ENCODE data around the gene HSDL1.

The HSDL1 gene

DNA sequence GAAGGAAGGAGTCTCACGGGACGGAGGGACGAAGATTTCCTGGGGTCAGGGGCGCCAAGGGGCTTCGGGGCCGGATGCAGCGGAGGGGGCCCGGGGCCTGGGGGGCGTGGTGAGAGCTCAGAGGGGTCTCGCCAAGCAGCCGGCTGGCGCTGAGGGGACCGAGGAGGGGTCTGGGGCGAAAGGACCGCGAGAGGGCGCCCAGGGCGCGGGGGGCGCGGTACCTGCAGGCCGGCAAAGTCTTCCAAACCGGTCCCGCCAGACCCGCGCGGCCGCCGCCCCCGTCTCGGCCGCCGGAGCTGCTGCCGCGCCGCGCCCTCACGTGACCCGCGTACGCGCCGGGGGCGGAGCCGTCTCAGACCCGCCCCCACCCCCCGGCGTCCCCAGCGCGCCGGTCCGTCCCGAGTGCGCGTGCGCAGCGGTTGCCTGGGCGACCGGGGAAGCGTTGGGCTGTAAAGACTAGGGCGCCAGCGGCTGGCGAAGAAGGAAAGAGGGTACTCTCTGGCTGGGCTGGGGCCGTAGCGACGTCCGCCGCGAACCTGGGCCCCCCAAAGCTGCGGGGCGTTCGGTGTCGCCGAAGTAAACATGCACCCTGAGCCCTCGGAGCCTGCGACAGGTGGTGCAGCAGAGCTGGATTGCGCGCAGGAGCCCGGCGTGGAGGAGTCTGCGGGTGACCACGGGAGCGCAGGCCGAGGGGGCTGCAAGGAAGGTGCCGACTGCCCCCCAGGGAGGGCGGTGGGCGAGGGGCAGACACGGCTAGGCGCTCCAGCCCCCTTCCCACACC lies at the start of gene HSDL1, which contains the start of gene DNAAF1:
TSS of gene HSDL1 (minus strand) at position 319 of the 781 bp plus-strand sequence. CDS start 13,856 bp downstream, outside the sequence.
TSS of gene DNAAF1 (plus strand) at position 450 of the 781 bp plus-strand sequence. CDS start at position 583, 133 bp downstream.
- peak; percentile 94 for DNase-seq (ENCODE audit: low read depth)

DNA sequence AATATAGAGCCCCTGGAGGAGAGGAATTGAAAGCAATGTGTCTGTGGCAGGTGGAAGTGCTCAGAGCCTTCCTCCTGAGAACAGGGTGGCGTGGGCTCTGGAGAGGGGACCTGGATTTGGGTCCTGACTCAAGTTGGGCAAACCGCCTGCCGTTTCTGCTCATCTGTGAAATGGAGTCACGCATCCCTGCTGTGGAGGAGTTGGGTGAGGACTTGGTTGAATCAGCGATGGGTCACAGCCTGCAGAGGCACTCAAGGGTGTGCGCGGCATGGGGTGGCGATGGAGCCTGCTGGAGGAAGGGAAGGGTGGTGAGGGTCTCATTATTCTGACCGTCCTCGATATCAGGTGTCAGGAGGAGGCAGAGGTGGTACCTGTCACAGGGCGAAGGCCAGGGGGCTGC lies 49.0 kb upstream of the HSDL1 start:
- no peak for DNase-seq (ENCODE audit: low read depth)

DNA sequence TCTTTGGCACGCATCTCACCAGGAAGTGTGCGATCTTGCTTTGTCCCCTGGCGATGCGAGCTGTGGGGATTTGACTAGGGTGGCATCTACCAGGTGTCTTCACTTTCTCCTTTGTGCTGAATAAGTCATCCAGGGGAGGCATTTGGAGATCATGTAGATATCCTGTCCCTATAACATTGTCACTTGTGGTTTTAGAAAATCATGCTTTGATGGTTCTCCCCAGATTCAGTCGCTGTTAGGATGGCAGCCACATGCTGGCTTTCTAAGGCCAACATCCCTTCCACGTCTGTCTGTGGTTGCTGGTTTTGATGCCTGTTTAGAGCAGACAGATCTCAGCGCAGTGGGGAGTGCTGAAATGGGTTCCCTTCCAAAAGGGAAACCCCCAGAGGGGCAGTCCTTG lies 48.5 kb upstream of the HSDL1 start:
- no peak for DNase-seq (ENCODE audit: low read depth)

DNA sequence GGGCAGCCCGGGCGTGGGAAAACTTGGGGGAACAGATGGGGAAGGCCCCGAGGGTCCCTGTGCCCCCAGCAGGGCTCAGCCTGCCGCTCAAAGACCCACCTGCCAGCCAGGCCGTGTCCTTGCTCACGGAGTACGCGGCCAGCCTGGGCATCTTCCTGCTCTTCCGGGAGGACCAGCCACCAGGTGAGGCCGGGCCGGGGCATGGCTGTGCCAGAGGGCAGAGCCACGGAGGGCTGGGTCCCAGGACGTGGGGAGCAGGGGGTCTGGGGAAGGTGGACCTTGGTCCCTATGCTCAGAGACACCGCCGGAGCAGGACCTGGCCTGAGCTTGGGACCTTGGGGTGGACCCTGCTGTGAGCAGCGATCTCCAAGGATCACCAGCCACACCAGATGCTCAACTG lies 46.5 kb upstream of the HSDL1 start:
- DNase-seq (ENCODE audit: low read depth), result no peak

DNA sequence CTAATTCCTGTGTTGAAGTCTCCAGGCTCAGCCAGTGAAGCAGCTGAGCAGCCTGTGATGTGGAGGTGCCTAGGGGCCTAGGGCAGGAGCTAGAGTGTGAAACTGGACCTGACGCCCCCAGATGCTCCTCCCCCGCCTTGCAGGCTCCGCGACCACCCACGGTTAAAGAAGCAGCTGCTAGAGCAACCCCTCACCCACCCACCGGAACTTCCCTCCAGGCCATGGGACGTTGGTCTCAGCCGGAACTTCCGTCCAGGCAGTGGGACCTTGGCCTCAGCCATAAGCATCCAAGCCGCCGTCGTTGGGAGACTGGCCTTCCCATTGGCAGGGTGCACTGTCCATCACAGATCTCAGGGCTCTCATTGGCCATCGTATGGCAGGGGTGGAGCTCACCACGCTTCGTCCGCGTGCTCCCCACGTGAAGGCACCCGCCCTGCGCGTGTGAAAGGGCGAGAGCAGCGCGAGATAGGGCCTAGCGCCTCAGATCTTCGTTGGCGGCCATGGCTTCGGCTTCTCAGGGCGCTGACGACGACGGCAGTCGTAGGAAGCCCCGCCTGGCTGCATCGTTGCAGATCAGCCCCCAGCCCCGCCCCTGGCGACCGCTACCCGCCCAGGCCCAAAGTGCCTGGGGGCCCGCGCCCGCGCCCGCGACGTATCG lies 45.9 kb upstream of the HSDL1 start, which contains the start of gene ADAD2:
TSS of gene ADAD2 (plus strand) at position 427 of the 658 bp plus-strand sequence. CDS start at position 501, 74 bp downstream.
- DNase-seq (ENCODE audit: low read depth), result no peak

DNA sequence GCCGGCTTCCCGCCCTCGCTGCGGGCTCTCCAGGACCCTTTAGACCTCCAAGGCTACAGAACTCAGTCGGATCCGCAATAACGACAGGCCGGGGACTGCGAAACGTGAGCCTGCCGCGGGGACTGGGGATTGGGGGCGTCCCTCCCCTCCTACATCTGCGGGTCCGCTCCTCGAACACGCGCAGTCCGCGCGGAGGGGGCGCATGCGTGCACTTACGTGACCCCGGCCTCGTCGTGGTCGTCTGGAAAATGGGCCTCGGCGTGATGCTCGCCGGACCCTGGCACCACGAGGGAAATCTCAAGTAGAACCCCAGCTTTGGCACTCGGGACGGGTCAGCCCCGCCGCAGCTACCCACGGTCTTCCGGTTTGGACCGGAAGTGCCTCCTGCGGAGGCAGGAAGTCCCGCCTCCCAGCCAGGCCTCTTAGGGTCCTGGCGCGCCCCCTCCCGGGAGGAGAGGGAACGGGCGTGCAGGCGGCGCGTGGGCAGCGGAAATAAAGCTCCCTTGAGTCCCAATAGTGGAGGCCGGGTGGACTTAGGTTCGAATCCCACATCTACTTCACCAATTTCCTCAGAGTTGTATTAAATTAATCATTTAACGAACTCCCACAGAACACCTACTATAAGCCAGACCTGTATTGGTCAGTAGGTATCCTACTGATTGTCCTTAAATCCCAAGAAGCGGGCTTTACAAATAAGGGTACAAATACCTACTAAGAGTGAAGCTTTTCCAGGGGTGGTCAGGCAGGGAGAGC lies 41.9 kb upstream of the HSDL1 start, which contains the start of gene TAF1C:
TSS of gene TAF1C (minus strand) at position 373 of the 753 bp plus-strand sequence. CDS start 2,069 bp downstream, outside the sequence.
- peak; percentile 87 for DNase-seq (ENCODE audit: low read depth)

DNA sequence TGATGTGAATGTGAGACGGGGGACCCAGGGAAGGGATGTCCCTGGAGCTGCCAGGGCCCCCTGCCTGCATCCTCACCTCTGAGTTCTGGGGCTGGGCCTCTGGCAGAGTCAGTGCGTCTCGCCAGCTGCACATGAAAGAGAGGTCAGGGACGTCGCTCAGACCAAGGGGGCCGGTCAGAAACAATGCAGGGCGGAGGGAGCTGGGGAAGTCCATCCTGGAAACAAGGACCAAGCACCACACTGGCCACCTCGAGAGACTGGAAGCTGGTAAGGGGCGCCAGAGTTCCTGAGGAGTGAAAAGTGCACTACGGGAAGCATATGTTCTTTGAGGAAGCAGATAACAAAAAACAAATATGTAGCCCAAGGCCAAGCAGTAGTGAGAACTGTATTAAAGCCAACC lies 39.8 kb upstream of the HSDL1 start:
- no peak for DNase-seq (ENCODE audit: low read depth)

DNA sequence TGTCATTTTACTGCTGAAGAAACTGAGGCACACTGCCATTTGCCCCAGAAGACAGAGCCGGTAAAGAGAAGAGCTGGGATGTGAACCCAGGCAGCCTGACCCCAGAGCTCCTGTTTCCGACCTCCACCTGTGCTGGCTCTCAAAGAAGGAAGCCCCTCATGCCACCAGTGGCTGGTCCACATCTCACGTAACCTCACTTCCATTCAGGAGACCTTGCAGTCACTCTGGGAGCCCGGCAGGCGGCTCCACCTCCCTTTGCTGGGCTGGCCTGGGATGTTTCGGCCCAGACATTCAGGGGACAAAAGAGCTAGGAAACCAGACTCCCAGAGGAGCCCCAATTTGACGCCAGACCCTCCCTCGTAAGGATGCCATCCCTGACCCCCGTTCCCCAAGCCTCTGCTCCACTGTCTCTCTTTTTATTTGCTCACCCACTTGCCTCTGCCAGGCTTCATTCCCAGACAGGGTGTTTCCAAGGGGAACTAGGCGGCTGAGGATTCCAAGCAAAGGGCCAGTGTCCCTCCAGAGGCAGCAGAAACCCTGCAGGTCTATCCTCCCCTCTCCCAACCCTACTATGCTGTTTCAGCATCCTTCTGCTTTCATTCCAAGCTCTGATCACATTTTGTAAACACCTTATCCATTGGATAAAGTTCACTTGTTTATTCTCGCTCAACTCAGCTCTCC lies 39.1 kb upstream of the HSDL1 start:
- no peak for DNase-seq (ENCODE audit: low read depth)

DNA sequence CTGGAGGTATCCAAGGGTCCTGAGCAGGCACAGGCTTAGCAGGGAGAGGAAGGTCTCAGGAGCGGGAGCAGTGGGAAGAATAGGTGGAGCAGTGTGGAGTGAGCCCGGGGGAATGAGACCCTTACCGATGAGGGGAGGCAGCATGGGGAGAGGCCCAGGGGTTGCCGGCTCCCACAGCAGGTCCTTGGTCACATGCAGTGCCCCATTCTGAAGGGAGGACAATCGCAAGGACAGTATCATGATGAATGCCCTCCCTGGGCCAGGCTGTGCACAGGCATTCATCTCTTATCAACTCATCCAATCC lies 38.5 kb upstream of the HSDL1 start:
- DNase-seq (ENCODE audit: low read depth), result no peak

DNA sequence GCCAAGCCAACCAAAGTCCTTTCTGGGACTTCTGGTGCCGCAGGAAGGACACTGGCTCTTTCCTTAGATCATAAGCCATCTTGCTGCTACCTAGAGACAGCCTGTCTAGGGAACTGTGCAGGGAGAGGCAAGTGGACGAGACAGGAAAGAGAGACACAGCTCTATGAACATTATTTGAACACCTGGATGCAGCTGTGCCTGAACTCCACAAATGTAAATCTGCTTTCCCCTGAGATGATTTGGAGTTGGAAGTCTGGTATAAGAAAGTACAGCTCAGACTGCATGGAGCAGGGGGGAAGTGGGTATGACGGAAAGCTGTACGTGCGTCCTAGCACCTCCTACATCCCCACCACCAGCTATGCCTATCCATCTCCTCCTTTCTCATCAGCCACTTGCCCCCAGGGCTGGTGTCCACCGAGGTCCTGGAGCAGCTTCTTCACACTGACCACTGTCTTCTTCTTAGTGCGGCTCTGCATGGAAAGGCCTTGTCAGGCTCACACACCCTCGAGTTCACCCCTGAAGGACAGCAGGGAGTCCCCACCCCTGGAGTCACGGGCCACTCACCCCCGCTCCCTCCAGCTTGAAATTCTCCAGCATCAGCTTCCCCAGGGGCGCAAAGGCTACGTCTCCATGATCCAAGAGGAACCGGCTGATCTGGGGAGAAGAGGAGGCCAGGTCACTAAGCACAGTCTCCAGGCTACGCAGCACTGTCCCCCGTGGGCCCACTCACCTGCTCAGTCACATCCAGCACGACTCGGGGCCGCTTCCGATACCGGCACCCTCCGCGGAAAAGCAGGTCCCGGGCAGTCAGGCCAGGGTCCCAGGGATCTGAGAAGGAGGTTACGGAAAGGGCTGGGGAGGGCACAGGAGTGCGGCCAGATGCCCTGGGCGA lies 37.9 kb upstream of the HSDL1 start:
- no peak for DNase-seq (ENCODE audit: low read depth)

DNA sequence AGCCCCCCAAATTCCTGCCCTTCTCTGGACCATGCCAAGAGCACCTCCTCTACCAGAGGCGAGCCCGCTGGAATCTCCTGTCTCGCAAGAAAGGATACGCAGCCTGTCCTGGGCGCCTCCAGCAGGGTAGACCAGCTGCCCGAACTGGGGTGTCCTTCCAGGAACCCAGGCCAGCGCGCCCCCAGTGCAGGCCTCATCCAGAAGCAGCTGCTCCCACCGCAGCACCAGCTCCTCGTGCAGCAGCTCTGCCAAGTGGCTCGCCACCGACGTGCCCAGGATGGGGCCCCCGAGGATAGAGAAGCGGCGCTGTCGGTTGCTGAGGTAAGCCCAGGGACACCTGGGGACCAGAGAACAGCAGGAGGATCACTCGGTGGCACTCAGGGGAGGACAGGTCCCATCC lies 37.1 kb upstream of the HSDL1 start:
- no peak for DNase-seq (ENCODE audit: low read depth)

DNA sequence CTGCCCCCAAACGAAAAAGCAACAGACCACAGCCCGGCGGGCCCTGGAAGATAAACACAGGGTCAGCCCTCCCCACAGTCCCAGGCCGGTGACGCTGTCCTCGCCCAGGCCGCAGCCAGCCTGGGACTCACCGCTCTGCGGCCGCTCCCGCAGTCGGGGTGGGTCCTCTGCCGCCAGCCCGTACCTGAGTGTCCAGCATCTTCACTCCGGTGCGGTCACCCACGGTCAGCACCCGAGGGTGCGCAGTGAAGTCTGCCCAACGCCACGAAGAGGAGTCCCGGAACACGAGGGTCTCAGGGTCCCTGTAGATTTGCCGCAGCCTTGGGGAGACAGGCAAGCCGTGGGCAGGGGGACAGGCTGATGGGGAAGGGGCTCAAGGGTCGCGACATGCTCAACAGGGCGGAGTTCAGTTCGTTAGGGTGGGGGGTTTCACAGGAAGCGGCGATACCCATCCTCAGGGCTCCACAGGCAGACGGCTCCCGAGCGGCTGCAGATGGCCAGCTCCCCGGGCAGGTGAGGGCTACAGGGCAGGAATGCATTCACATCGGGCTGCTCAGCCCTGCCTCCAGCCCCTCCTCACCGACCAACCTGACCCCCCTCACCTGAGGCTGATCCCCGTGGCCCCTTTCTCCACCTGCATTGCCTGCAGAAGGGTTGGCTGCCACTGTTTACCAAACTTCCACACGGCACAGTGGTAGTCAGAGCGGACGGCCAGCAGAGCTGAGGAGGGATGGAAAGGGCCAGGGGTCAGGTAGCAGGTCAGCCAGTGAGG lies 36.4 kb upstream of the HSDL1 start:
- no peak for DNase-seq (ENCODE audit: low read depth)

DNA sequence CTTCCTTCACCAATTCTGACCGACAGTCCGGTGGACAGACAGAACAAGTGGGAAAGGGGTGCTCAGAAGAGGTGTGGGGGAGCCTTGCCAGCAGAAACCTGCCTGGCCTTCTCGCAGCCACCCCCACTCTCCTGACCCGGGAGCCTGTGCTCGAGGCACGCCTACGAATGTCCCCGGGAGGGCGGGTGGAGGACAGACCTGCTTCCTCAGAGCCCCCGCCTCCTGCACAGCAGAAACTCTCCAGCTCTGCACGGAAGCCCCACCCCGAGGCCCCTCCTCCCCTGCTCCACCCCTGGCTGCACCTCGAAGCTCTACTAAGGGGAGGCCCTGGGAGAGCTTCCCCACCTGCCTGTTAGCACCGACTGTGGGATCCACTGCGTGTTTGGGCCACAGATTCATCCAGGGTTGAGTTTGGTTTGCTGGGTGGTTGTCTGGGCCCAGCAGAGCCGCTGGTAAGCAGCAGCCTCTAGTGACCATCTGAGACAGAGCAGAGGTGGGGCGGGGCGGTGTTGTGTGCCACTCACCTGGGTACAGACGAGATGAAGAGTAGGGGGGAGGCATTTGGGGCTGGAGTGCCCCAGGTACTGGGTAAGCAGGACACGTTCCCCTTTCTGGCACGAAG lies 35.7 kb upstream of the HSDL1 start:
- no peak for DNase-seq (ENCODE audit: low read depth)

DNA sequence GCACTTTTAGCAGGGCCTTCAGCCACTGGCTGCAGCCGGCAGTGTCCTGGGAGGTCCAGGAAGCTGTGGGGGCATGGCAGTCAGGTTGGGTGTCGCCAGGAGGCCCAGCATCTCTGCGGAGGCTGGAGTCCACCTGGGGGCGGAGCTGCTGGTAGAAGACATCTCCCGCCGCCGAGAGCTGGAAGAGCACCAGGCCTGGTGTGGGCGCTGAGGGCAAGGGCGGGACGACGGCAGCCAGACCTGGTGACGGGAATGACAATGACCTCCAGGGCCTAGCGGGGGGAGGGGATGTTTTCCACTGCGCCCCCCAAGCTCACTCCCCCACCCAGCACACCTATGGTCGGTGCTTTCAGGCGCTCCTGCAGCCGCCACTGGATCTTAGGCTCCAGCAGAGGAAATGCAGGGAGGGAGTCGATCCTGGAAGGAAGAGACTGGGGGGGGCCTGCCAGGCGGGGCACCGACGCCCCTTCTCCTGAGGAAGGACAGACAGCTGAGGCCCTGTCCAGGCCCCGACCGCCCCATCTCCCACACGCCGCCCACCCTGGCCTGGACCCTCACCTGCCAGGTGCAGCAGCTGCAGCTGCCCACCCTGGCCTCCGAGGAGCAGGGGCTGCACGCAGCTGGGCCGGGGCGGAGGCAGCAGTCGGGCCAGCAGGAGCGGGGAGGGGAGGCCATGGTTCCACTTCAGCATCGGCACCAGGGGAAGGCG lies 34.8 kb upstream of the HSDL1 start:
- no peak for DNase-seq (ENCODE audit: low read depth)

DNA sequence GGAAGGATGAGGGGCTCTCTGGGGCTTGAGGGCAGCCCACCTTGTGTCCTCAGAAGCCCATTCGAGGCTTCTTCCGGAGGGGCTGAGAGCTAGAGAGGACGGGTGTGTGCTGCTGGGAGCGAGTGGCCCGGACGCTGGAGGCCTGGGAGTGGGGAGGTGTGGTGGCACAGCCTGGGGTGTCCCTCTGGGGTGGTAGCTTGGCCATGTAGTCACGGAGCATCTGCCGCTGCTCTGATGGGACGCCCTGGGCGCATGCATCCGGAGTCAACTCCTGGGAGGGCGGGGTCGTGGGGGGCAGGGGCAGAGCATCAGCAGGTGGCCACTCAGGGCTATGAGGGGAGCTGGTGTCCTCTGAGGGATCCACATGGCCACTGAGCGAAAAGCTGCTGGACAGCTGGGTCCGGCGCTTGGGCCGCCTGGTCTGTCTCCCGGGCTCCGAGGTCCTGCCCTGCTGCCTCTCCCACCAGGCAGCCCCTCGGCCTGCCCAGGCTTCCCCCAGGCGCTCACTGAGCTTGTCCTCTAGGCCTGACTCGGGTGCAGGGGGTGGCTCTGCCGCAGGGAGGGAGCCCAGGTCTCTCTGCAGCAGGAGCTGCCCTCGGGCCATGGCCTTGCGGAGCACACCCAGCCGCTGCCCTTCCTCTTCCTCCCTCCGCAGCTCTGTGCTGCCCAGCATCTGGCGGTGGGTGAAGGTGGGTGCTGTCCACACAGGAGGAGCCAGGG lies 34.1 kb upstream of the HSDL1 start:
- no peak for DNase-seq (ENCODE audit: low read depth)

DNA sequence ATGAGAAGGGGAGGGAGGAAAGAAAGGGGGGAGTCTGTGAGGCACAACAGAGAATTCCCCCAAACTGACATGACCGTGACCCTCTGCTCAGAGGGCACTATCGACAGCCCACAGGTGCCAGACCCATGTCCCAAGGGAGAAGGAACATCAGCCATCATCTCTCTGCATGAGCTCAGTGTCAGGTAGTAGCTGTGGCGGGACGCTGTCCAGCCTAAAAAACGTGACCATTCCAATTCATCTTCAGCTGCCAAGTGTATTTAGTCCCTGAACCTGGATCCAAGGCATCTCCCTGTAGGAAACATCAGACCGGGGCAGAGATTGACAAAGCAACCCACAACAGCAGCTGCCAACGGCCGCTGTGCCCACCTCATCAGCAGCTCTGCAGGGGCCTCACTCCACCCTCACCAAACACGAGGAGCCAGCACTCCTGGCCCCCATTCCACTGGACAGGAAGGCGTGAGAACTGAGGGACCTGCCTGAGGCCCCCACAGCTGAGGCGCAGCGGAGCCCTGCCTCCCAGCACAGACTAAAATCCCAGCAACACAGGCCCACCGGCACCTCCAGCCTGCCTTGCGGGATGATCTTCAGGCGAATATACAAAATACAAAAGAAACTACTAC lies 33.3 kb upstream of the HSDL1 start:
- no peak for DNase-seq (ENCODE audit: low read depth)

DNA sequence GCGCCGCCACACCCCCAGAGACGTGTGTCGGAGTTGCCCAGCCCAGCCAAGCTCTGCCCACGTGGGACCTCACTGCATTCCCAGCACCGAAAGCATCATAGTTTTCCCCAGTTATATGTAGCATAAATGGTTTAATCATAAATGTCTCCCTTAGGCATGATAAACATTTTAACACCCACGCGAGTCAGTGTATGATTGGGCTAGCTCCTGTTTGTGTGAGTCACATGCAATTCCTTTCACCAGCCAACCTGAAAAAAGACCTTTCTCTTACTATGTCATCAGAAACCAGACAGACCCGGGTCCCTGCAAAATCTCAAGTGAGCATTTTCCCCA lies 32.7 kb upstream of the HSDL1 start:
- no peak for DNase-seq (ENCODE audit: low read depth)

Data from activated T-helper 9 cell treated with anti-CD3 and anti-CD28 coated beads, Interleukin-2, amount 50 U/mL, for 16 hours (primary cell).